OCI-LY3 (cell line): ENCODE results near the gene OVCA2.

Experiments used
- H2AFZ ChIP-seq: fragments of 200-600, 300-600 bp; shearing (Covaris generic); 2 replicates; pipeline ENCODE4 v1.6.0; 2014; ENCODE audit warnings: antibody characterized with exemption, low read depth, low read length
- H3K27ac ChIP-seq: fragments of 200-600, 300-600 bp; sonication (generic); 2 replicates; pipeline ENCODE4 v1.5.1; 2014; ENCODE audit warnings: mild to moderate bottlenecking, low read length, moderate library complexity, mixed read lengths
- H3K27me3 ChIP-seq: fragments of 200-600, 300-600 bp; sonication (generic); 2 replicates; pipeline ENCODE4 v1.6.1; 2014; ENCODE audit warnings: low read depth, low read length, mixed read lengths
- H3K36me3 ChIP-seq: fragments of 200-600, 300-600 bp; sonication (generic); replicated peaks from 2 replicates; pipeline ENCODE3; 2014; ENCODE audit warnings: low read depth, low read length, mixed read lengths
- H3K4me1 ChIP-seq: fragments of 300-600, 200-600 bp; sonication (generic); 2 replicates; pipeline ENCODE4 v1.6.1; 2014; ENCODE audit warnings: low read length, mixed read lengths
- H3K4me2 ChIP-seq: fragments of 200-600, 300-600 bp; sonication (generic); 2 replicates; pipeline ENCODE4 v1.6.1; 2014; ENCODE audit warnings: low read length, mixed read lengths
- H3K4me3 ChIP-seq: fragments of 300-600, 200-600 bp; sonication (generic); 2 replicates; pipeline ENCODE4 v1.5.1; 2014; ENCODE audit warnings: antibody characterized with exemption, mild to moderate bottlenecking, low read length, moderate library complexity
- H3K79me2 ChIP-seq: fragments of 300-600, 200-600 bp; shearing (Covaris generic); 2 replicates; pipeline ENCODE4 v1.6.1; 2014; ENCODE audit warnings: mild to moderate bottlenecking, low read length, mixed read lengths
- H3K9ac ChIP-seq: fragments of 300-600, 200-600 bp; shearing (Covaris generic); 2 replicates; pipeline ENCODE4 v1.6.0; 2014; ENCODE audit warnings: mild to moderate bottlenecking, low read length, moderate library complexity
- H3K9me3 ChIP-seq: fragments of 200-600, 300-600 bp; shearing (Covaris generic); 2 replicates; pipeline ENCODE4 v1.6.1; 2014; ENCODE audit warnings: low read length, mixed read lengths; ENCODE audit not compliant: insufficient read depth
- H4K20me1 ChIP-seq: fragments of 200-600, 300-600 bp; sonication (generic); 2 replicates; pipeline ENCODE4 v1.6.1; 2016; ENCODE audit warnings: low read length, mixed read lengths; ENCODE audit not compliant: insufficient read depth
- CTCF ChIP-seq: fragments of 200-600, 300-600 bp; sonication (generic); IDR thresholded peaks from 2 replicates; pipeline ENCODE4 v1.5.1; 2014; ENCODE audit warnings: antibody characterized with exemption, low read length, low read depth
- EZH2phosphoT487 ChIP-seq: fragments of 200-600 bp; shearing (Covaris generic); IDR thresholded peaks from 2 replicates; pipeline ENCODE4 v1.6.1; 2018; ENCODE audit warnings: antibody characterized with exemption, mixed run types, low read depth

Gene OVCA2

DNA sequence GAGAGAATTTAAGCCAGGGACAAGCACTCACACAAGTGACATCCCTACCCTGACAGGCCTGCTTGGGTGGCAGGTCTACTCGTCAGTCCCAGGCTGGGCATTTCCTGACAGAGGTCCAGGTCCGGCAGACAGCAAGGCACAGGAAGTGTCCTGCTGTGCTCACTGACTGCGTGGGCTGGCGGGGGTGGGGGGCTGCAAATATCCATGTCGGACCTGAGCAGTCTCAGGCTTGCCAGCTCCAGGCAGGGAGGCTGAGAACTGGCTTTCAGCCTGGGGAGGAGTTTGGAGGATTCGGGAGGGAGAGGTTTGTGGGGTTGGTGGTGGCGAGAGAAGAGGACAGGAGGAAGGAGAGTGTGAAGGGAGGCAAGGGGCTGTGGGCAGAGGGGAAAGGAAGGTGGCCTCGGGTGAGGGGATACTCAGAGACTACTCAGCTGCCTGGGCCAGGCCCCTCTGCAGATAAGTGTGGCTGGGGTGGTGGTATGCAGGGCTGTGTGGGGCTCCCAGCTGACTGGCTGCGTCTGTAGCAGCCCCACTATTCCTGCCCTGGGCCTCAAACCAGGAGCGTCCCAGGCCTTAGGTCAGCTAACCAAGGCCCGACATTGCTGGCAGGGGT, 20.9 kb downstream of the OVCA2 start:
- Histone ChIP-seq H3K36me3 (no peaks in the 10 kb centered on the region), H2AFZ (no peak overlapping the region), H3K27me3 (no peaks in the 10 kb centered on the region), H3K27ac (no peak overlapping the region), H3K4me2 (no peak overlapping the region), H4K20me1 (peaks cover 17% of the 10 kb centered on the region; the same call in 1 of the 2 replicates), H3K9me3 (no peaks in the 10 kb centered on the region), H3K4me1 (no peaks in the 10 kb centered on the region), H3K4me3 (no peak overlapping the region), H3K79me2 (no peaks in the 10 kb centered on the region), H3K9ac (no peak overlapping the region)
- TF ChIP-seq CTCF (no peak), EZH2phosphoT487 (no peak)

GRCh38 chr17:2063261-2064146, 21.7 kb downstream of the OVCA2 start:
- Histone ChIP-seq H3K27ac (no peak overlapping the region), H3K79me2 (no peaks in the 10 kb centered on the region), H3K27me3 (peaks cover under 1% of the 10 kb centered on the region), H2AFZ (no peak overlapping the region), H4K20me1 (peaks cover 25% of the 10 kb centered on the region), H3K4me1 (no peaks in the 10 kb centered on the region), H3K4me2 (no peak overlapping the region), H3K9ac (no peak overlapping the region), H3K36me3 (no peaks in the 10 kb centered on the region), H3K9me3 (no peaks in the 10 kb centered on the region), H3K4me3 (no peak overlapping the region)
- TF ChIP-seq EZH2phosphoT487 (no peak), CTCF (no peak)

GRCh38 chr17:2064147-2064489, 22.3 kb downstream of the OVCA2 start:
- no peaks in the 10 kb centered on the region for H3K9me3 ChIP-seq
- H3K27ac ChIP-seq = no peak overlapping the region
- no peak for TF ChIP-seq EZH2phosphoT487
- no peaks in the 10 kb centered on the region for H3K36me3 ChIP-seq
- no peak overlapping the region for H2AFZ ChIP-seq
- H4K20me1 ChIP-seq = peaks cover 31% of the 10 kb centered on the region
- H3K4me2 ChIP-seq = no peak overlapping the region
- H3K27me3 ChIP-seq = peaks cover 7% of the 10 kb centered on the region
- no peaks in the 10 kb centered on the region for H3K4me1 ChIP-seq
- no peak overlapping the region for H3K4me3 ChIP-seq
- no peaks in the 10 kb centered on the region for H3K79me2 ChIP-seq
- no peak overlapping the region for H3K9ac ChIP-seq

GRCh38 chr17:2064520-2064971, 22.7 kb downstream of the OVCA2 start:
- Histone ChIP-seq H3K27ac (no peak overlapping the region), H3K4me3 (no peak overlapping the region), H3K4me1 (peaks cover 2% of the 10 kb centered on the region), H2AFZ (no peak overlapping the region), H3K9ac (no peak overlapping the region), H3K36me3 (no peaks in the 10 kb centered on the region), H3K27me3 (peaks cover 11% of the 10 kb centered on the region), H3K4me2 (no peak overlapping the region), H3K79me2 (no peaks in the 10 kb centered on the region), H3K9me3 (no peaks in the 10 kb centered on the region), H4K20me1 (peaks cover 34% of the 10 kb centered on the region)
- TF ChIP-seq CTCF = no peak
- TF ChIP-seq EZH2phosphoT487 = no peak
